ENCODE measurements around the gene CCDC85B.
A peak's percentile ranks its signal among the peaks of the same experiment; 100 is the strongest.

CCDC85B gene

GRCh38 chr11:65882120-65883057, 8.1 kb upstream of the CCDC85B start:
- H3K4me3 ChIP-seq (ENCODE audit: low read depth, low read length): no peak overlapping the region
- TF ChIP-seq, protein P1, sequence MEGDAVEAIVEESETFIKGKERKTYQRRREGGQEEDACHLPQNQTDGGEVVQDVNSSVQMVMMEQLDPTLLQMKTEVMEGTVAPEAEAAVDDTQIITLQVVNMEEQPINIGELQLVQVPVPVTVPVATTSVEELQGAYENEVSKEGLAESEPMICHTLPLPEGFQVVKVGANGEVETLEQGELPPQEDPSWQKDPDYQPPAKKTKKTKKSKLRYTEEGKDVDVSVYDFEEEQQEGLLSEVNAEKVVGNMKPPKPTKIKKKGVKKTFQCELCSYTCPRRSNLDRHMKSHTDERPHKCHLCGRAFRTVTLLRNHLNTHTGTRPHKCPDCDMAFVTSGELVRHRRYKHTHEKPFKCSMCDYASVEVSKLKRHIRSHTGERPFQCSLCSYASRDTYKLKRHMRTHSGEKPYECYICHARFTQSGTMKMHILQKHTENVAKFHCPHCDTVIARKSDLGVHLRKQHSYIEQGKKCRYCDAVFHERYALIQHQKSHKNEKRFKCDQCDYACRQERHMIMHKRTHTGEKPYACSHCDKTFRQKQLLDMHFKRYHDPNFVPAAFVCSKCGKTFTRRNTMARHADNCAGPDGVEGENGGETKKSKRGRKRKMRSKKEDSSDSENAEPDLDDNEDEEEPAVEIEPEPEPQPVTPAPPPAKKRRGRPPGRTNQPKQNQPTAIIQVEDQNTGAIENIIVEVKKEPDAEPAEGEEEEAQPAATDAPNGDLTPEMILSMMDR (IDR thresholded peaks at IDR 0.05; ENCODE audit: low read depth, low read length): no peak

DNA sequence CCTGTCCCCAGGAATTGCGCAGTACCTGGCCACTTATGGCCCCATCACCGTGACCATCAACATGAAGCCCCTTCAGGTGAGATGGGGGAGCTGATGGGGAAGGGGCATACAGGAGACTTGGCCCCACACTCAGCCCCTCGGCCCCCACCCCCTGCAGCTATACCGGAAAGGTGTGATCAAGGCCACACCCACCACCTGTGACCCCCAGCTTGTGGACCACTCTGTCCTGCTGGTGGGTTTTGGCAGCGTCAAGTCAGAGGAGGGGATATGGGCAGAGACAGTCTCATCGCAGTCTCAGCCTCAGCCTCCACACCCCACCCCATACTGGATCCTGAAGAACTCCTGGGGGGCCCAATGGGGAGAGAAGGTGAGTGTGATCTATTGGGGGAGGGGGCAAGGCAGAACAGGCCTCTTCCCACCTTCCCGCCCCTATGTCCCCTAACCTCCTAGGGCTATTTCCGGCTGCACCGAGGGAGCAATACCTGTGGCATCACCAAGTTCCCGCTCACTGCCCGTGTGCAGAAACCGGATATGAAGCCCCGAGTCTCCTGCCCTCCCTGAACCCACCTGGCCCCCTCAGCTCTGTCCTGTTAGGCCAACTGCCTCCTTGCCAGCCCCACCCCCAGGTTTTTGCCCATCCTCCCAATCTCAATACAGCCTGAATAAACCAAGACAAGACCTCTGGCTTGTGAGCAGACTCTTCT, 7.3 kb upstream of the CCDC85B start:
- TF ChIP-seq, protein P1 (IDR thresholded peaks at IDR 0.05; ENCODE audit: low read depth, low read length): no peak
- H3K4me3 ChIP-seq (ENCODE audit: low read depth, low read length): no peak overlapping the region

DNA sequence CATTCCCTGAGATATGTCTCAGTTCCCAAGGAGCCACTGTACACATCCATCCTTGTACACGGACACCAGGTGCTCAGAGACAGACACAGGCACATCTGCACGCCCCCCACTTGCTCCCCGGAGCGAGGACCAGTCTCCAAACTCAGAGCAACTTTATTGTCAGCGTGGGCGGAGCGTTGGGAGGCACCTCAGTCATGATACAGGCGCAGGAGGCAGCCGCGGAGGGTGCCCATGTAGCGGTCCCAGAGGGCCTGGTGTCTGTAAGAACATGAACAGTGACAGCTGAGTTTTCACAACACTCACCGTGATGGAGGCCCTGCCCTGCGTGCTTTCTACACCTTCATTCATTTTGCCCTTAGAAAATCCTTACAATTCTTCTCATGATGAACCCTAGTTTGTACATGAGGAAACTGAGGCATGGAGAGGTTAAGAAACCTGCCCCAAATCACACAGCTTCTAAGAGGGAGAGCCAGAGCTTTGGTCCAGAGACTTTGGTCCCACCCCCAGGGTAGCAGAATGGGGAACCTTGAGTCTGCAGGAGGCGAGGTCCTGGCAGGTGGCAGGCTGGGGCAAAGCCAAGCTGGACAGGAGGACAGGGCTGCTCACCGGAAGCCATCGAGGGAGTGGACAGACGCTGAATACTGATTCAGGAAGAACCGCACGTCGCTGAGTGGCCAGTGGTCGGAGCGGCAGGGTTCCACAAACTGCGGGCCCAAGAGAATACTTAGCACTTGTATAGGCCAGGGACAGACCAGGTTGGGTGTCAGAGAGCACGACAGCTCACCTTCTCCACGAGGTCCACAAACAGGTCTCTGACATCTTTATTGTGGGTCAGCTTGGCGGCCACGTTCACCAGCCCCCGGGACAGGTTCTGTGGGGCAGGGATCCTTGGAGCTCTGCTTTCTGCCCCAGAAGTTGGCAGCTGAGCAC, 6.4 kb upstream of the CCDC85B start:
- TF ChIP-seq, protein P1 (IDR thresholded peaks at IDR 0.05; ENCODE audit: low read depth, low read length): no peak
- no peak overlapping the region for H3K4me3 ChIP-seq (ENCODE audit: low read depth, low read length)

GRCh38 chr11:65884716-65885092, 5.8 kb upstream of the CCDC85B start:
- TF ChIP-seq, protein P1 (IDR thresholded peaks at IDR 0.05; ENCODE audit: low read depth, low read length): peak; percentile 99
- H3K4me3 ChIP-seq (ENCODE audit: low read depth, low read length): no peak overlapping the region

GRCh38 chr11:65885231-65885630, 5.2 kb upstream of the CCDC85B start:
- no peak overlapping the region for H3K4me3 ChIP-seq (ENCODE audit: low read depth, low read length)
- TF ChIP-seq, protein P1 (IDR thresholded peaks at IDR 0.05; ENCODE audit: low read depth, low read length): no peak

DNA sequence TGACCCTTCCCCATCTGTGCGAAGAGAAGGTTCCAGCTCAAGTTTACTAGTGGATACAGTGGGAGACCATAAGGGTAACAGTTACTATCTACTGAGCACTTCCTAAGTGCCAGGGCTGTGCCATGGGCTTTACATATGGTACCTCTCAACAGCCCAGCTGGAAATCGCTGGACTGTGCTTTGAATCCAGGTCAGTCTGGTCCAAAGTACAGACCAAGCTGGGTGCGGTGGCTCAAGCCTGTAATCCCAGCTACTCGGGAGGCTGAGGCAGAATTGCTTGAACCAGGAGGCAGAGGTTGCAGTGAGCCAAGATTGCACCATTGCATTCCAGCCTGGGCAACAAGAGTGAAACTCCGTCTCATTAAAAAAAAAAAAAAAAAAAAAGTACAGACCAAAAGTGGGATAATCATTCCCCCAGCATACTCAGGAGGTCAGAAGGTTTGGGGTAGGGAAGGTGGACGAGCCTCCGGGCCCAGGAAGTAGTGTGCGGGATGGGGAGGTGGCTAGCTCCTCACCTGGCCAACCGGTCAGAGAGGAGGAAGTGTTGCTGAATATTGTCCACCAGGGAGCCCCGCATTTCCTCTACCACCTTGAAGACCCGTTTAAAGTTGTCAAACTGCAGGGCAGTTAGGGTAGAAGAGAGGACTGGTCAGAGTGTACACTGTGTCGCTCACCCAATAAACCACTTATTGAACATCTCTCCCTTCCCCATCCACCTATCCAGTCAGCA, 4.5 kb upstream of the CCDC85B start:
- TF ChIP-seq, protein P1 (IDR thresholded peaks at IDR 0.05; ENCODE audit: low read depth, low read length): no peak
- H3K4me3 ChIP-seq (ENCODE audit: low read depth, low read length): no peak overlapping the region
